Measurements from ENCODE around the gene FAR2. TPM values are rescaled to one million over a fixed set of nuclear protein-coding genes. Genes with fewer than 3 reads are reported as not detected.

The FAR2 gene
- polyA plus RNA-seq, 2 donors, result 0.92 to 1.5 TPM

DNA sequence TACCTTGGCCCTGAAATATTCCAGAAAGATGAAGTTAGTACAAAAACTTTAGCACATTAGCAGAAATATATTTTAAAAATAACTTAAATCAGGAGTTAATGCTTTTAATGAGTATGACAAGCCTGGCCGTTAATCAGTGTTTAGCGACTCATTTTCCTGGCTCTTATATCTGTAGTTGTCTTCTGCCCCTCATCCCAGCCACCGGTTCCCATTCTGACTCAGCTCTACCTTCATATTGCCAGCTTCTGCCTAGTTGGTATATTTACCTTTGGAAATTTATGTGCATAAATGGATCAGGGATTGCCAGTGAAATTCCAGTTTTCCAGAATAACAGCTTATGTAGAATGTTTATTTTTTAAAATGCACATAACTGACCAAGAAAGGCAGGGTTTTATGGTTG is 152.0 kb downstream of the FAR2 start:
- Histone ChIP-seq H3K4me1 (ENCODE audit: control insufficient read depth in 2 of 2, insufficient read depth in 2 of 2, low read length in 1 of 2) (no peaks in the 10 kb centered on the region), H3K27ac (ENCODE audit: low read depth in 2 of 2, low read length in 1 of 2) (no peak overlapping the region), H3K36me3 (ENCODE audit: control insufficient read depth in 2 of 2, insufficient read depth in 2 of 2, low read length in 1 of 2) (no peaks in the 10 kb centered on the region), H3K9me3 (ENCODE audit: control insufficient read depth in 2 of 2, insufficient read depth in 1 of 2, low read depth in 1 of 2, low read length in 1 of 2) (no peaks in the 10 kb centered on the region), H3K27me3 (ENCODE audit: control insufficient read depth in 1 of 2, insufficient read depth in 2 of 2, low read length in 2 of 2) (no peaks in the 10 kb centered on the region), H3K4me3 (ENCODE audit: low read depth in 1 of 2, low read length in 2 of 2) (no peak overlapping the region)
- 77 to 84% methylated on average over 3 of the region's 3 CpGs for WGBS, 2 donors

DNA sequence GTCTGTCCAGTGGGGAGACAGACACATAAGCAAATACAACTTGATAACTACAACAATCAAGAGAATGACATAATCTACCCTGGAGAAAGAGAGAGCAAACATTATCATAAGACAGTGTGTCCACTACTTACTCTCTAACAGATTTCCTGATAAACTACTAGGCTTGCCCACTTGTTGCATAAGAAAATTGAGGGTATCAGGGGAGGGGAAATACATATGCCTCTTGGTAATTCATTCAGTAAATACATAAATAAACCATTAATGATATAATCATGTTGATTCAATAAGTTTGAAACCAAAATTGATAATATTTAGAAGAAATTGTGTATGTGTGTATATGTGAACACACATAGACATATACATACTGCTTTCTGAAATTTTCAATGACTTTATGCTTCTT is 155.3 kb downstream of the FAR2 start:
- Histone ChIP-seq H3K4me1 (ENCODE audit: control insufficient read depth in 2 of 2, insufficient read depth in 2 of 2, low read length in 1 of 2) (no peaks in the 10 kb centered on the region), H3K36me3 (ENCODE audit: control insufficient read depth in 2 of 2, insufficient read depth in 2 of 2, low read length in 1 of 2) (no peaks in the 10 kb centered on the region), H3K27ac (ENCODE audit: low read depth in 2 of 2, low read length in 1 of 2) (no peak overlapping the region), H3K4me3 (ENCODE audit: low read depth in 1 of 2, low read length in 2 of 2) (no peak overlapping the region), H3K27me3 (ENCODE audit: control insufficient read depth in 1 of 2, insufficient read depth in 2 of 2, low read length in 2 of 2) (no peaks in the 10 kb centered on the region), H3K9me3 (ENCODE audit: control insufficient read depth in 2 of 2, insufficient read depth in 1 of 2, low read depth in 1 of 2, low read length in 1 of 2) (no peaks in the 10 kb centered on the region)

DNA sequence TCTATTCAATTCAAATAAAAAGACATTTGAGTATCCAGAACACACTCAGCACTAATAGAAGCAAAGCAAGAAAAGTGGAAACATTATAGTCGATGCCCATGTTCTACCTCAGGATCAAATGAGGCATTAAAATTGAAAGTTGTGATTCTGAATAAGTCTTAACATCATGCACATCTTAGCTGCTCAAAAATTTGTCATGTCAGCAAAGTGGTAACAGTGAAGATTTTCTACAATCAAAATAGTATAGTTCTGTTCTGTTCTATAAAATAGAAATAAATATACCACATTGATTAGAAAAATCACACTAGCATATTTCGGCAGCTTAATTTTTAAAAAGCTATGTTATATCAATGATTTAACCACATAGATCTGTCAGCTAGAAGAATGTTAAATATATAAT is 157.2 kb downstream of the FAR2 start:
- Histone ChIP-seq H3K4me3 (ENCODE audit: low read depth in 1 of 2, low read length in 2 of 2) (no peak overlapping the region), H3K27ac (ENCODE audit: low read depth in 2 of 2, low read length in 1 of 2) (no peak overlapping the region), H3K9me3 (ENCODE audit: control insufficient read depth in 2 of 2, insufficient read depth in 1 of 2, low read depth in 1 of 2, low read length in 1 of 2) (no peaks in the 10 kb centered on the region), H3K27me3 (ENCODE audit: control insufficient read depth in 1 of 2, insufficient read depth in 2 of 2, low read length in 2 of 2) (no peaks in the 10 kb centered on the region), H3K36me3 (ENCODE audit: control insufficient read depth in 2 of 2, insufficient read depth in 2 of 2, low read length in 1 of 2) (no peaks in the 10 kb centered on the region), H3K4me1 (ENCODE audit: control insufficient read depth in 2 of 2, insufficient read depth in 2 of 2, low read length in 1 of 2) (no peaks in the 10 kb centered on the region)
- WGBS, 2 donors, result 49 to 93% methylated on average over 2 of the region's 2 CpGs

DNA sequence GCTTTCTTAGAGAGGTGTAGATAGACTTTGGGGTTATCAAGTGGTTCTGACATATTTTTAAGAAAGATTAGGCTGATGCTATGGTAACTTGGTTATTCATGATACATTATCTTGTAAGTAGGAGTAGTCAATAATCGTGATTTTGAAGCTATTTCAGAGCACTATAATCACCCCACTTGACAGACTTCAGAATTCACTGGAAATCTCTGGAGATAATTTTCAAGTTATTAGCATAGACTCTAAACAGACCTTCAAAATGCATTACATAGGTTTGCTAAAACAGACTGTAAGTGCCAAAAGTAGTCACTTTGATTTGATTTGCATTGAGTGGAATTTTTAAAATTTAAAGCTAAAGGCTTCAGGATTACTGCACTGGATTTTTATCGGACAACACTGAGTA is 157.6 kb downstream of the FAR2 start:
- H3K4me3 ChIP-seq (ENCODE audit: low read depth in 1 of 2, low read length in 2 of 2), result no peak overlapping the region
- H3K9me3 ChIP-seq (ENCODE audit: control insufficient read depth in 2 of 2, insufficient read depth in 1 of 2, low read depth in 1 of 2, low read length in 1 of 2), result no peaks in the 10 kb centered on the region
- WGBS, 2 donors, result 88 to 91% methylated on average over 2 of the region's 2 CpGs
- H3K36me3 ChIP-seq (ENCODE audit: control insufficient read depth in 2 of 2, insufficient read depth in 2 of 2, low read length in 1 of 2), result no peaks in the 10 kb centered on the region
- H3K27me3 ChIP-seq (ENCODE audit: control insufficient read depth in 1 of 2, insufficient read depth in 2 of 2, low read length in 2 of 2), result no peaks in the 10 kb centered on the region
- no peak overlapping the region for H3K27ac ChIP-seq (ENCODE audit: low read depth in 2 of 2, low read length in 1 of 2)
- no peaks in the 10 kb centered on the region for H3K4me1 ChIP-seq (ENCODE audit: control insufficient read depth in 2 of 2, insufficient read depth in 2 of 2, low read length in 1 of 2)

DNA sequence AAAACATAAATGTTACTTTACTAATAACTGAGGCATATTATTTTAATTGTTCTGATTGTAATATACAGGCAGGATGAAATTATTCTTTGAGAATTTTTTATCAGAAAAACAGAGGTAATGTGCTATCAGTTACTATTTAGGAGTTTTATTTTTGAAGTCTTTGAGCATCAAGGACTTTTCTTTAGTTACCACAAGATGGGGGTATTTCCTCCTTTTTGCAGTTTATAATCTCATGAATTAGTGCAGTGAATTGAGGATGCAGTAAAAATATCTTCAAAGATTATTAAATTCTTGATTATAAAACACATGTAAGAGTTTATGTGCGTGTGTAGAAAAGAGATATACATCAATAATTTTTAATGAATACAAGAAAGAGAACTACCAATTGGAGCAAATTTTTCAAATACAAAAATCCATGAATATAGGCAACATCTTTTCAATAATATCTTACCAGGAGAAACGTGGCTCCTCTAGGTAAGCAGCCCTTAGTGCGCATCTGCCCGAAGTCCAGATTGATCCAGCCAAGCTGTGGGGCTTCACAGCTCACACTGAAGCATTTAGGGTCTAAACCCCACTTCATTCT is 160.3 kb downstream of the FAR2 start:
- Histone ChIP-seq H3K36me3 (ENCODE audit: control insufficient read depth in 2 of 2, insufficient read depth in 2 of 2, low read length in 1 of 2) (no peaks in the 10 kb centered on the region), H3K27ac (ENCODE audit: low read depth in 2 of 2, low read length in 1 of 2) (no peak overlapping the region), H3K27me3 (ENCODE audit: control insufficient read depth in 1 of 2, insufficient read depth in 2 of 2, low read length in 2 of 2) (no peaks in the 10 kb centered on the region), H3K4me3 (ENCODE audit: low read depth in 1 of 2, low read length in 2 of 2) (no peak overlapping the region), H3K9me3 (ENCODE audit: control insufficient read depth in 2 of 2, insufficient read depth in 1 of 2, low read depth in 1 of 2, low read length in 1 of 2) (no peaks in the 10 kb centered on the region), H3K4me1 (ENCODE audit: control insufficient read depth in 2 of 2, insufficient read depth in 2 of 2, low read length in 1 of 2) (no peaks in the 10 kb centered on the region)
- WGBS, 2 donors, result 57 to 83% methylated on average over 4 of the region's 4 CpGs

DNA sequence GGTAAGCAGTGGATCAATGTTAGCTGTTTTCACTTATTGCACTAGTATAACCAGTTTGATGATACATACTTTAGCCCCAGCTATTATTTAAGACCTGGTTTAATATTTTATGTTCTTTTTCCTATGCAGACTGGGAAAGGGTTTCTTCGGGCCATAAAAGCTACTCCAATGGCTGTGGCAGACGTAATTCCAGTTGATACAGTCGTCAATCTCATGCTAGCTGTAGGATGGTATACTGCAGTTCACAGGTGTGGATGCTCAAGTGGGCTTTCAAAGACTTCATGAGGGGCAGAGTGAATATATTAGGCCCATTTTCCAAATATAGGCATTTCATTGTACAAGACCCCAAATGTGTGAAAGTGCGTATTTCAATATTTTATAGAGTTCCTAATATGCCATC is 161.8 kb downstream of the FAR2 start:
- no peaks in the 10 kb centered on the region for H3K9me3 ChIP-seq (ENCODE audit: control insufficient read depth in 2 of 2, insufficient read depth in 1 of 2, low read depth in 1 of 2, low read length in 1 of 2)
- no peak overlapping the region for H3K27ac ChIP-seq (ENCODE audit: low read depth in 2 of 2, low read length in 1 of 2)
- WGBS, 2 donors, result 91 to 97% methylated on average over 4 of the region's 4 CpGs
- no peaks in the 10 kb centered on the region for H3K4me1 ChIP-seq (ENCODE audit: control insufficient read depth in 2 of 2, insufficient read depth in 2 of 2, low read length in 1 of 2)
- no peaks in the 10 kb centered on the region for H3K27me3 ChIP-seq (ENCODE audit: control insufficient read depth in 1 of 2, insufficient read depth in 2 of 2, low read length in 2 of 2)
- no peak overlapping the region for H3K4me3 ChIP-seq (ENCODE audit: low read depth in 1 of 2, low read length in 2 of 2)
- H3K36me3 ChIP-seq (ENCODE audit: control insufficient read depth in 2 of 2, insufficient read depth in 2 of 2, low read length in 1 of 2), result no peaks in the 10 kb centered on the region

DNA sequence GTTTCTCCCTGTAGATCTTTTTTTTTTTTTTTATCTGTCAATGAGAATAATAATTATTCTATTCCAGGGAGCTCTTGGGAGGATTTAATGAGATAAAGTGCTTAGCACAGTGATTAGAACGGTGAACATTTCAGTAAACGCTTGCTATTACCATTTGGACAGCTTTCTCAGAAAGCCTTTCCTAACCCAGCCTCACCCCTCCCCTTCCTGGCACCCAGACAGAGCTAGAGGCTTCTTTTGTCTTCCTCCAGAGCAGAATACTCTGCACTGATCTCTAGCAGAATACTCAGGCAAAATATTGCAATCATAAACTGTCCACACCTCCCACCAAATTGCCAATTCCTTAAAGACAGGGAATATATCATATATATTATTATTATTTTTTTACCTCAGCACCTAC is 165.3 kb downstream of the FAR2 start:
- WGBS, 2 donors, result 55 to 57% methylated on average over 2 of the region's 2 CpGs
- Histone ChIP-seq H3K4me1 (ENCODE audit: control insufficient read depth in 2 of 2, insufficient read depth in 2 of 2, low read length in 1 of 2) (no peaks in the 10 kb centered on the region), H3K27me3 (ENCODE audit: control insufficient read depth in 1 of 2, insufficient read depth in 2 of 2, low read length in 2 of 2) (no peaks in the 10 kb centered on the region), H3K27ac (ENCODE audit: low read depth in 2 of 2, low read length in 1 of 2) (no peak overlapping the region), H3K9me3 (ENCODE audit: control insufficient read depth in 2 of 2, insufficient read depth in 1 of 2, low read depth in 1 of 2, low read length in 1 of 2) (no peaks in the 10 kb centered on the region), H3K4me3 (ENCODE audit: low read depth in 1 of 2, low read length in 2 of 2) (no peak overlapping the region), H3K36me3 (ENCODE audit: control insufficient read depth in 2 of 2, insufficient read depth in 2 of 2, low read length in 1 of 2) (no peaks in the 10 kb centered on the region)

DNA sequence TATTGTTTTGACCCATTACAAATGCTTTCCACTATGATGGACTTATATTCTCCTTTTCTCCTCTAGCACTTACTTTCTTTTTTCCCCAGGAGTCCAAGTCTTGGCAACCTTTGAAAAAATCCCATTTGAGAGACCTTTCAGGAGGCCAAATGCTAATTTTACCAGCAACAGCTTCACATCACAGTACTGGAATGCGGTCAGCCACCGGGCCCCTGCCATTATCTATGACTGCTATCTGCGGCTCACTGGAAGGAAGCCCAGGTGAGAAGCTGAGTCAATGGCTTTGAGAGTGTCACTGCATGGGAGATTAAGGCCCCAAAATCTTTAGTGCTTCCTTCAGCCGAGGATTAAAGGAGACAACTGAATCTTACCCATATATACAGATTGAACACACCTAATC is 167.7 kb downstream of the FAR2 start:
- Histone ChIP-seq H3K4me1 (ENCODE audit: control insufficient read depth in 2 of 2, insufficient read depth in 2 of 2, low read length in 1 of 2) (no peaks in the 10 kb centered on the region), H3K36me3 (ENCODE audit: control insufficient read depth in 2 of 2, insufficient read depth in 2 of 2, low read length in 1 of 2) (no peaks in the 10 kb centered on the region), H3K27me3 (ENCODE audit: control insufficient read depth in 1 of 2, insufficient read depth in 2 of 2, low read length in 2 of 2) (no peaks in the 10 kb centered on the region), H3K27ac (ENCODE audit: low read depth in 2 of 2, low read length in 1 of 2) (no peak overlapping the region), H3K9me3 (ENCODE audit: control insufficient read depth in 2 of 2, insufficient read depth in 1 of 2, low read depth in 1 of 2, low read length in 1 of 2) (no peaks in the 10 kb centered on the region), H3K4me3 (ENCODE audit: low read depth in 1 of 2, low read length in 2 of 2) (no peak overlapping the region)
- 62 to 65% methylated on average over 4 of the region's 4 CpGs for WGBS, 2 donors

DNA sequence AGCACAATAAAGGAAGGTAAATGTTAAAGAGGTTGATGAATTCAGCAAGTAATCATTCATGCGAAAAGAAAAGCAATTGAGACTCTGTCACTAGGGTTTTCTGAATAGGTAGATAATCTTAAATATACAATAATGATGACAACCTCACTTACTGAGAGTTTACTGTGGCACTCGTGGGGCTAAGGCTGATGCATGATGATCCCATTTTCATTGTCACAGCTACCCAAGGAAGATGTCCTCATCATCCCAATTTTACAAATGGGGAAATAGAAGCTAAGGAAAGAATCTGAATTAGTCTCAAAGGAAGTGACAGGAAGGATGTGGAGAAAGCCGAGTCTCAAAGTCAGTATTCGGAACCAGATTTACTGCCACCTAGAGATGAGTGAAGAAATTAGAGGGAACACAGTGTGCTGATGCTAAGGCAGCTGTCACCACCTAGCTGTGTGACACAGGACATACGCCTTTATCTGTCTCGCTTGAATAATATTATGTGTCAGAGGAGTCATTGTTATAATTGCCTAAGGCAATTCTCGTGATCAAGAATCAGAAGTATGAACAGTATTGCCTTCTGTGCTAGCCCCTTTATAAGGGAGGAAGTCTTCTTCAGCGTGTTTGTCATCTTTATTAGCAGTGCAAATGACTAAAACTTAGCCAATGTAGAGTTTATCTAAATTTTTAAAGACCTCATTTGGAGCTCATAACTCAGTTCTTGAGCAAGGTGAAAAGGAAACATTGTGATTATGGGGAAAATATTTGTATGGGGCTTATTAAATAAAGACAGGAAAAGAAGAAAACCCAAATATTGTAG is 168.7 kb downstream of the FAR2 start:
- WGBS, 2 donors, result 32 to 38% methylated on average over 8 of the region's 8 CpGs
- Histone ChIP-seq H3K9me3 (ENCODE audit: control insufficient read depth in 2 of 2, insufficient read depth in 1 of 2, low read depth in 1 of 2, low read length in 1 of 2) (no peaks in the 10 kb centered on the region), H3K4me1 (ENCODE audit: control insufficient read depth in 2 of 2, insufficient read depth in 2 of 2, low read length in 1 of 2) (no peaks in the 10 kb centered on the region), H3K4me3 (ENCODE audit: low read depth in 1 of 2, low read length in 2 of 2) (no peak overlapping the region), H3K27me3 (ENCODE audit: control insufficient read depth in 1 of 2, insufficient read depth in 2 of 2, low read length in 2 of 2) (no peaks in the 10 kb centered on the region), H3K27ac (ENCODE audit: low read depth in 2 of 2, low read length in 1 of 2) (no peak overlapping the region), H3K36me3 (ENCODE audit: control insufficient read depth in 2 of 2, insufficient read depth in 2 of 2, low read length in 1 of 2) (no peaks in the 10 kb centered on the region)
